ENCODE results near the gene SCGB3A1.

DNA sequence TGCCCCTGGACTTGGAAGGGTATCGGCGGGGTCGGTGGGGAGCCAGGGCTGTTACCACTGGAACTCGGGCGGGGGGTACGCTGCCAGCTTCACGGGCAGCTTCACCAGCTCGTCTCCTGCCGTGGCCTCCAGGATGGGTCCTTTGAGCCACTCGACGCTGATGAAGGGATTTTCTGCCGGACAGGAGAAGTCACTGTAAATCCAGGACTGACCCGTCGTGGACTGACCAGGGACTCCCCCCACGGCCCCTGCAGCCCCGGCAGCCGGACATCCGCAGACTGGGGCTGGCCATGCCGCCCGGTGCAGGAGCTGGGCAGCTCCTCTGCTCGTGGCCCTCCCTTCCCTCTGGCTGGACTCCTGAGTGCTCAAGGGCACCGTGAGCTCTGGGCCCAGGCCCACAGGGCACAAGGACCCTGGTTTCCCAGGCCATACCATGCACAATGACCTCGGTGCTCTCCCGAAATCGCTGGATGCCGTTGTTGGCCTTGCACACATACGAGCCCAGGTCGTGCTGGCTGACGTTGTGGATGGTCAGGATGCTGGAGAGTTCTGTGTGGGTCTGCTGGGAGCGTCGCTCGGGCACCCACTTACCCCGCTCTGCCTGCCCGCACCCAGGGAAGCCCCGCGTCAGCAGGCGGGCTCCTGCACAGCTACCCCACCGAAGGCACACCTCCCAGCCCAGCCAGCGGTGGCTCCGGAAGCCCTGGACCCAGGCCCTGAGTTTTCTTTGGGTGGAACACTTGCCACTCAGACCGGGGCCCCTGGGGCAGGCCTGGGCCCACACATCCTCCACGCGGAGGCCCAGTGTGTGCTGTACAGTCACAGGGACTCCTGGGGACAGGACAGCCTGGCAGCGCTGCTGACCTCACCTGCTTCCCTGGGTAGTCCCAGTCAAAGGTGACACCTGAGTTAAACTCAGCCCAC lies 37.8 kb upstream of the SCGB3A1 start:
- TF ChIP-seq, protein P1, sequence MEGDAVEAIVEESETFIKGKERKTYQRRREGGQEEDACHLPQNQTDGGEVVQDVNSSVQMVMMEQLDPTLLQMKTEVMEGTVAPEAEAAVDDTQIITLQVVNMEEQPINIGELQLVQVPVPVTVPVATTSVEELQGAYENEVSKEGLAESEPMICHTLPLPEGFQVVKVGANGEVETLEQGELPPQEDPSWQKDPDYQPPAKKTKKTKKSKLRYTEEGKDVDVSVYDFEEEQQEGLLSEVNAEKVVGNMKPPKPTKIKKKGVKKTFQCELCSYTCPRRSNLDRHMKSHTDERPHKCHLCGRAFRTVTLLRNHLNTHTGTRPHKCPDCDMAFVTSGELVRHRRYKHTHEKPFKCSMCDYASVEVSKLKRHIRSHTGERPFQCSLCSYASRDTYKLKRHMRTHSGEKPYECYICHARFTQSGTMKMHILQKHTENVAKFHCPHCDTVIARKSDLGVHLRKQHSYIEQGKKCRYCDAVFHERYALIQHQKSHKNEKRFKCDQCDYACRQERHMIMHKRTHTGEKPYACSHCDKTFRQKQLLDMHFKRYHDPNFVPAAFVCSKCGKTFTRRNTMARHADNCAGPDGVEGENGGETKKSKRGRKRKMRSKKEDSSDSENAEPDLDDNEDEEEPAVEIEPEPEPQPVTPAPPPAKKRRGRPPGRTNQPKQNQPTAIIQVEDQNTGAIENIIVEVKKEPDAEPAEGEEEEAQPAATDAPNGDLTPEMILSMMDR (conservative IDR thresholded peaks at IDR 0.05 in 1 of 2, IDR thresholded peaks at IDR 0.05 in 1 of 2; ENCODE audit: extremely low read depth in 1 of 2, insufficient read depth in 1 of 2, low read depth in 1 of 2, low read length in 2 of 2), result no peak
- no peak for TF ChIP-seq EZH2 (IDR thresholded peaks at IDR 0.05; ENCODE audit: borderline replicate concordance, low read length)

Measured in mammary epithelial cell (primary cell).